ENCODE results near the gene PHOSPHO1.

PHOSPHO1 gene

DNA sequence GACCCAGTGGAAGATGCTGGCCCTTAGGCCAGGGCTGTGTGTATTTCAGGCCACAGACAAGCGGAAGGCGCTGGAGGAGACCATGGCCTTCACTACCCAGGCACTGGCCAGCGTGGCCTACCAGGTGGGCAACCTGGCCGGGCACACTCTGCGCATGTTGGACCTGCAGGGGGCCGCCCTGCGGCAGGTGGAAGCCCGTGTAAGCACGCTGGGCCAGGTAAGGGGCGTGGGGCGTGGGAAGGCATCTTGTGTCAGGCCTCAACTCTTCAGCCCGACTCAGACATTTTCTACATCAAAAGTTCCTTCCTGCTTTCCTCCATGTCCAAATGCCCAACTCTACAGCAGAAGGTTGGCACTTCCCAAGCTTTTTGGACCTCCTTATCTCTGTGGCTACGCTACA, 14.1 kb downstream of the PHOSPHO1 start:
- H3K27ac ChIP-seq = no peak overlapping the region

DNA sequence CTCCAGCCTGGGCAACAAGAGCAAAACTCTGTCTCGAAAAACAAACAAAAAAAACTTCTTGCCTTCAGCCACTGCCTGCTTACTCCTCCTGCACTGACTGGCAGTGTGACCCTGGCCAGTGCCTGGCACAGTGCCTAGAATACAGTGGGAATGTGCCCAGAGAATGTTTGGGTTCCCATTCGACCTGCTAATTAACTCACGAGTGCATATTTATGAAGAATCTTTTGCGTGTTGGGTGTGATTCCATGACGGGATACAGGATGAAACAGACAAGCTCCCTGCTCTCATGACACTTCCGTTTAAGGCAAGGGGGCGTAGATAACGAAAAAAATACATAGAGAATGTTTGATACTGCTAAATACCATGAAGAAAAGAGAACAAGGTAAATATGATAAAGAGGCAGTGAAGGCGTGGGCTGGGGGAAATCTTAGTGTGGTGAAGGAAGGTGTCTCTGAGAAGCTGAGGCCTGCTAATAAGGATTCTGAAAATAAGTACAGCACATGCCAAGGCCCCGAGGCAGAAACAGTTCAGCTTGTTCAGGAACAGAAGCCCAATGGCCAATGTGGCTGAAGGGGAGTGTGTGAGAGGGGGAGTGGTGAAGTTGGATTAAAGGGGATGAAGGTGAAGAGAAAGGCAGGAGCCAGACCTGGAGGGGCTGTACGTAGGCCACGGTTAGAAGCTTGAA, 15.8 kb downstream of the PHOSPHO1 start:
- TF ChIP-seq, protein P1, sequence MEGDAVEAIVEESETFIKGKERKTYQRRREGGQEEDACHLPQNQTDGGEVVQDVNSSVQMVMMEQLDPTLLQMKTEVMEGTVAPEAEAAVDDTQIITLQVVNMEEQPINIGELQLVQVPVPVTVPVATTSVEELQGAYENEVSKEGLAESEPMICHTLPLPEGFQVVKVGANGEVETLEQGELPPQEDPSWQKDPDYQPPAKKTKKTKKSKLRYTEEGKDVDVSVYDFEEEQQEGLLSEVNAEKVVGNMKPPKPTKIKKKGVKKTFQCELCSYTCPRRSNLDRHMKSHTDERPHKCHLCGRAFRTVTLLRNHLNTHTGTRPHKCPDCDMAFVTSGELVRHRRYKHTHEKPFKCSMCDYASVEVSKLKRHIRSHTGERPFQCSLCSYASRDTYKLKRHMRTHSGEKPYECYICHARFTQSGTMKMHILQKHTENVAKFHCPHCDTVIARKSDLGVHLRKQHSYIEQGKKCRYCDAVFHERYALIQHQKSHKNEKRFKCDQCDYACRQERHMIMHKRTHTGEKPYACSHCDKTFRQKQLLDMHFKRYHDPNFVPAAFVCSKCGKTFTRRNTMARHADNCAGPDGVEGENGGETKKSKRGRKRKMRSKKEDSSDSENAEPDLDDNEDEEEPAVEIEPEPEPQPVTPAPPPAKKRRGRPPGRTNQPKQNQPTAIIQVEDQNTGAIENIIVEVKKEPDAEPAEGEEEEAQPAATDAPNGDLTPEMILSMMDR (IDR thresholded peaks at IDR 0.05) = no peak
- TF ChIP-seq ZFX (IDR thresholded peaks at IDR 0.05; ENCODE audit: borderline replicate concordance) = no peak
- no peak overlapping the region for H3K27ac ChIP-seq

More for the DNA sequence above, 14.1 kb downstream of the PHOSPHO1 start:
- TF ChIP-seq, protein P1 (IDR thresholded peaks at IDR 0.05) = no peak
- TF ChIP-seq ZFX (IDR thresholded peaks at IDR 0.05; ENCODE audit: borderline replicate concordance) = no peak

DNA sequence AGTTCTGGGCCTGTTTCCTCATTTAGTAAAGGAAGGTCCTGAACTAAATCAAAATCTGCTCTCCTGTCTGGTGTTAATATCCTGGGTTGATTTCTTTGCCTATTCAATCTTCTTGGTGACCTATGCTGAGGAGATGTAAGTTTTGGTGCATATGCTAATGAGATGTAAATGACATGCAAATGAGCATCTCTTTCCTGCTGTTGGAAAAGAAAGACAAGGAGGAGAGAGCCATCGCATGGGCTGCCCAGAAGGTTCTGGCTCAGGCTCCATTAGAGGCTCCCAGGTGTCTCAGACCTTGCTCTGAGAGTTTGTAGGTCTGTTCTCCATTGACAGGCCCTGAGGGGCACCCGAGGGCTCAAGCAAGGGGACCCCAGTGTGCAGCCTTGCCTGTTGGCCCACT, 16.7 kb downstream of the PHOSPHO1 start:
- H3K27ac ChIP-seq = no peak overlapping the region
- TF ChIP-seq, protein P1 (IDR thresholded peaks at IDR 0.05) = no peak
- TF ChIP-seq ZFX (IDR thresholded peaks at IDR 0.05; ENCODE audit: borderline replicate concordance) = no peak

DNA sequence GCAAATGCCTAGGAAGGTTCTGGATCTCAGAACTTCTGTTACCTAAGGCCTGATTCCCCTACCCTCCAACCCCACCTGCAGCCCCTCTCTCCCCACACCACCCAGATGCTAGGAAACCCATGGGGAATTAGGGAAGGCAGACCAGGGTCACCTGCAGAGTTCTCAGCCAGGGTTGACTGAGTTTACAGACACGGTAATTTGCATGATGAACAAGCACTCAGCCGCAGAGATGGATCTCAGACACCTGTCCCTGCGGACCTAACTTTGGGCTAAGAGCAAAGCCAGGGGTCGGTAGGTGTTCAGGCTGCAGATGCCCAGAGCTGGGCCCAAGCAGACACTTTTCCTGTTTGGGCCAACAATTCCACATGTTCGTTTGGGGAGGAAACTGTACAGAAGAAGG, 17.2 kb downstream of the PHOSPHO1 start:
- H3K27ac ChIP-seq = no peak overlapping the region
- no peak for TF ChIP-seq ZFX (IDR thresholded peaks at IDR 0.05; ENCODE audit: borderline replicate concordance)
- TF ChIP-seq, protein P1 (IDR thresholded peaks at IDR 0.05) = no peak

DNA sequence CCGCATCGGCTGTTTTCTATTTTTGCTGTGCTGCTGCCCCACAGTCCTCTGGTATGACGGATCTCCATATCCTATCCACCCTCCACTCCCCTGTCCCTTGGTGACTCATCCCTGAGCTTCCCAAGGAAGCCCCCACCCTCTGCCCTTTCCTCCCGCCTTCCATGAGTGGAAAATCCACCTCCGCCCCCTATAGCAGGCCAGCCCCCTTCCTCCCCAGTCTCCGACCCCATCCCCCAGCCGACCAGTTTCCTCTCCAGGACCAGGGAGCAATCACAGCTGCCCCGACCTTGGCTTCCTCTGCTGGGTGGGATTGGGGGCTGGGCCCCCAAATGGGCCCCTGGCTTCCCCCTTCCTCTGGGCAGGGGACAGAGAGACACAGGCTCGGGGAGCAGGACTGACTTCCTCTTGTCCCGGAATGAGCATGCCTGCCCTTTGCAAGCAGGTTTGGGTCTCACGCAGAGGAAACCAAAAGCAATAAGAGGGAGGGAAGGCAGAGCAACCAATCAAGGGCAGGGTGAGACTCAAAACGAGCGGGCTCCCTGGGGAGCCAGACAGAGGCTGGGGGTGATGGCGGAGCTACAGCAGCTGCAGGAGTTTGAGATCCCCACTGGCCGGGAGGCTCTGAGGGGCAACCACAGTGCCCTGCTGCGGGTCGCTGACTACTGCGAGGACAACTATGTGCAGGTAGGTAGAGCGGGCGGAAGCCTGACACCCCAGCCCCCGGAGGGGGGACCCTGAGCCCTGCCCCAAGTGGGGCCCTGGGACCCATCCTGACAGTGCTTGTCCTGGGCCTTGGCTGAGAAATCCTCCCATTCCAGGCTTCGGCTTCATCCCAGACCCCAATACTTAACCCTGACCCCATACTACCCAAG, 20.2 kb downstream of the PHOSPHO1 start, which contains the start of the genes ABI3 and GNGT2:
Gene ABI3, plus strand, starts transcription at position 550 of the 872 bp plus-strand sequence. Its CDS starts 18 bp downstream, at position 568.
Gene GNGT2, minus strand, starts transcription at position 417 of the 872 bp plus-strand sequence. CDS start 3,152 bp downstream, outside the sequence.
- no peak within 1 kb of the TSS for H3K27ac ChIP-seq
- no peak for TF ChIP-seq ZFX (IDR thresholded peaks at IDR 0.05; ENCODE audit: borderline replicate concordance)
- TF ChIP-seq, protein P1 (IDR thresholded peaks at IDR 0.05) = no peak

DNA sequence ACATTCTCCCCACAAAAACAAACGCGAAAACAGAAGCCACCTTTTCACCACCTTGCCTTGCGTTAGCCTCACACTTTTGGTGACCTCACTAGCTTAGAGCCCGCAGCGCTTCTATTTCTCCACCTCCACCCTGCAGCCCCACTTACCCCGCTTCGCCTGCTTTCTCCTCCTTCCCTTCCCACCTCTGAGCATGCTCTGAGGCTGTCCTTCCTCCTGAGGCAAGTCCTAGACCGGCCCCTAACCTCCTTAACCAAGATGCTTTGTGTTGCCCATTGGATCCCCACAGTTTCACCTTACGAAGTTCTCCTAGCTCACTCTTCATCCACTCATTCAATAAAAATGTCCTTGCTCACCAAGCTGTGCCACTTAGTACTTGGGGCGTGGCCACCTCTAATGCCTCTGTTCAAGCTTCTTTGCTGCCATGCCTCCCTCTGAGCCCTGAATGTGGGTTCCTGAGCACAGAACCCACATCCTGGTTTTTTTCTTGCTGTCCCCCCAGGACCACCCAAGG, 21.5 kb downstream of the PHOSPHO1 start:
- TF ChIP-seq, protein P1 (IDR thresholded peaks at IDR 0.05) = no peak
- TF ChIP-seq ZFX (IDR thresholded peaks at IDR 0.05; ENCODE audit: borderline replicate concordance) = no peak
- no peak overlapping the region for H3K27ac ChIP-seq
